K562 (cell line): ENCODE results near the gene SCAMP3. TPM values are rescaled to one million over a fixed set of nuclear protein-coding genes. Genes with fewer than 3 reads are reported as not detected.
"Not testable (repeated sequence)": the region's sequence is repeated elsewhere in the genome, so short reads cannot be mapped to it uniquely, and the experiment has no call there.

Source experiments
- ATAC-seq: fragments of 200-7000 bp; cut with Tn5 transposase; 3 replicates; pipeline ENCODE4 v1.9.1; 2020; ENCODE audit warnings: moderate library complexity
- BruUV-seq: library from RNA; stranded (reverse); fragments of 400-500 nt; replicated peaks from 2 replicates; lab custom pipeline; 2021; lab: Mats Ljungman, UMichigan
- CTCF ChIA-PET: fragments of 300-600 bp; formaldehyde crosslinking; extraction: SDS; loops from one replicate; lab custom pipeline; 2021; ENCODE audit warnings: low intra/inter-chr PET ratio; lab: Yijun Ruan, JAX
- POLR2A ChIA-PET: fragments of 300-600, 350-650 bp; sonication (Branson Sonifier 250); formaldehyde crosslinking; extraction: SDS; loops from one replicate; lab custom pipeline; 2021; ENCODE audit warnings: antibody characterized with exemption, inconsistent platforms; lab: Yijun Ruan, JAX
- DNase-seq, 4 experiments: peaks; one replicate each; pipeline versions ENCODE4 v3.0.0 to v3.0.0-alpha.2; 2011 to 2018; ENCODE audit warnings: low spot score in 3 of 4, mixed read lengths in 3 of 4; ENCODE audit errors: extremely low read depth in 1 of 4
- FAIRE-seq: peaks from 2 replicates; lab custom pipeline; 2011; peaks lifted over from hg19 to GRCh38; lab: Jason Lieb, UNC
- H2AFZ ChIP-seq: 2 replicates; pipeline ENCODE4 v1.6.0; 2011; ENCODE audit warnings: low read depth, low read length, control low read depth, inconsistent platforms
- H3K27ac ChIP-seq: fragments of 200-600 bp; 3 replicates; pipeline ENCODE4 v1.8.0; 2011; ENCODE audit warnings: low read depth, mild to moderate bottlenecking, control low read depth, inconsistent platforms, low read length, moderate library complexity, mixed read lengths; ENCODE audit errors: extremely low read depth
- H3K27me3 ChIP-seq, 2 experiments: fragments of 300-600 bp in 1 of 2; 2 replicates in 1 of 2; 3 replicates in 1 of 2; pipeline versions ENCODE4 v1.6.0 to v1.8.0; 2011; ENCODE audit warnings: inconsistent platforms in 2 of 2, low read length in 2 of 2, mild to moderate bottlenecking in 1 of 2, mixed read lengths in 1 of 2, moderate library complexity in 1 of 2; ENCODE audit not compliant: control insufficient read depth in 2 of 2, insufficient read depth in 2 of 2
- H3K36me3 ChIP-seq: fragments of 300-600 bp; 3 replicates; pipeline ENCODE4 v1.8.0; 2011; ENCODE audit warnings: mild to moderate bottlenecking, low read length, inconsistent platforms; ENCODE audit not compliant: control insufficient read depth, insufficient read depth
- H3K4me1 ChIP-seq, 2 experiments: fragments of 200-600 bp in 1 of 2; replicated peaks in 1 of 2; 2 replicates in 1 of 2; 3 replicates in 1 of 2; pipeline versions ENCODE4 v1.5.1 to v1.8.0; 2011; ENCODE audit warnings: inconsistent platforms in 2 of 2, low read length in 2 of 2, mild to moderate bottlenecking in 1 of 2, mixed read lengths in 1 of 2, moderate library complexity in 1 of 2; ENCODE audit not compliant: control insufficient read depth in 2 of 2, insufficient read depth in 2 of 2
- H3K4me2 ChIP-seq: 2 replicates; pipeline ENCODE4 v1.6.1; 2011; ENCODE audit warnings: low read length, control low read depth, inconsistent platforms, mixed read lengths; ENCODE audit not compliant: insufficient read depth
- H3K4me3 ChIP-seq: fragments of 200-600 bp; sonication (generic), shearing (Covaris generic); 2 replicates; pipeline ENCODE4 v1.5.1; 2016; ENCODE audit warnings: control low read depth, inconsistent platforms
- H3K79me2 ChIP-seq: fragments of 200-600 bp; 3 replicates; pipeline ENCODE4 v1.8.0; 2011; ENCODE audit warnings: low read length, inconsistent platforms; ENCODE audit not compliant: control insufficient read depth, insufficient read depth
- H3K9ac ChIP-seq, 2 experiments: 2 replicates each; pipeline versions ENCODE4 v1.6.0 to v1.6.1; 2011; ENCODE audit warnings: low read depth in 2 of 2, low read length in 2 of 2, control low read depth in 1 of 2, inconsistent platforms in 1 of 2, mild to moderate bottlenecking in 1 of 2, mixed read lengths in 1 of 2; ENCODE audit not compliant: insufficient read depth in 1 of 2
- H3K9me1 ChIP-seq: one replicate; pipeline ENCODE4 v1.6.0; 2011; ENCODE audit warnings: inconsistent platforms, mild to moderate bottlenecking, low read length, moderate library complexity; ENCODE audit not compliant: control insufficient read depth, insufficient read depth
- H3K9me3 ChIP-seq: replicated peaks from 2 replicates; pipeline ENCODE4 v1.5.1; 2011; ENCODE audit warnings: low read depth, low read length, inconsistent platforms; ENCODE audit not compliant: control insufficient read depth, insufficient read depth
- H4K20me1 ChIP-seq: replicated peaks from 2 replicates; pipeline ENCODE4 v1.6.1; 2011; ENCODE audit warnings: low read length, inconsistent platforms, mixed read lengths; ENCODE audit not compliant: control insufficient read depth, insufficient read depth
- HCFC1 ChIP-seq: IDR thresholded peaks from 2 replicates; pipeline ENCODE4 v1.6.1; 2012; ENCODE audit warnings: low read depth, low read length, improper control_type of control experiment
- WGBS: fragments of 100-300 bp; shearing (Covaris generic); methylation state at CpG from one replicate; pipeline ENCODE4 v1.1.6; 2016; ENCODE audit warnings: low coverage, mixed read lengths; ENCODE audit not compliant: insufficient coverage; ENCODE audit errors: missing lambda C conversion rate; 5-methylcytosine and 5-hydroxymethylcytosine counted together
- in situ Hi-C: fragments of 300-500 bp; cut with MboI; formaldehyde crosslinking; loops from 4 replicates; pipeline ENCODE4 v1.15.0; 2018; ENCODE audit warnings: inconsistent platforms, mixed read lengths
- intact Hi-C: fragments of 100-400 bp; cut with micrococcal nuclease; formaldehyde crosslinking; loops from 2 replicates; pipeline ENCODE4 v1.14.2; 2022
- polyA plus RNA-seq, 8 experiments: library from polyadenylated mRNA; depleted of rRNA in 4 of 8; stranded (reverse) in 5 of 8; unstranded in 3 of 8; fragments of >200 nt; fragmentation: Nextera tagmentation in 2 of 8; fragmentation: Illumina TruSeq in 1 of 8; extraction: Ambion mirVana in 2 of 8; extraction: Trizol in 1 of 8; gene quantifications; 2 replicates each; pipeline versions ENCODE4 v1.2.1 to v1.2.3, GENCODE V29; 2011 to 2014; ENCODE audit warnings: inconsistent platforms in 1 of 8, missing spikeins in 1 of 8
- total RNA-seq, 7 experiments: library from RNA; depleted of rRNA in 6 of 7; stranded (reverse); fragments of >200 nt in 6 of 7; fragmentation: Illumina TruSeq in 2 of 7; extraction: Trizol in 2 of 7; gene quantifications; 2 replicates each; pipeline versions ENCODE4 v1.2.1 to v1.2.3, GENCODE V29; 2011 to 2021; ENCODE audit warnings: low replicate concordance in 1 of 7
- TF ChIP-seq, protein P1 (sequence below), 2 experiments: fragments of 450-650 bp in 1 of 2; sonication (generic) in 1 of 2; formaldehyde crosslinking in 1 of 2; IDR thresholded peaks; 2 replicates each; pipeline versions ENCODE4 v1.7.1 to v1.9.0; 2016 to 2022; ENCODE audit warnings: inconsistent platforms in 1 of 2, mild to moderate bottlenecking in 1 of 2, missing genetic modification reagents in 1 of 2

The SCAMP3 gene
- total and polyA plus RNA-seq, 9 of the 15 experiments (the other 6 are each of a cell fraction or from before 2014, with no cell fraction given), result 14.2 to 131 (median 86.1) TPM

GRCh38 chr1:155218854-155219591 lies 43.1 kb downstream of the SCAMP3 start (continued):
- TF ChIP-seq, protein P1, sequence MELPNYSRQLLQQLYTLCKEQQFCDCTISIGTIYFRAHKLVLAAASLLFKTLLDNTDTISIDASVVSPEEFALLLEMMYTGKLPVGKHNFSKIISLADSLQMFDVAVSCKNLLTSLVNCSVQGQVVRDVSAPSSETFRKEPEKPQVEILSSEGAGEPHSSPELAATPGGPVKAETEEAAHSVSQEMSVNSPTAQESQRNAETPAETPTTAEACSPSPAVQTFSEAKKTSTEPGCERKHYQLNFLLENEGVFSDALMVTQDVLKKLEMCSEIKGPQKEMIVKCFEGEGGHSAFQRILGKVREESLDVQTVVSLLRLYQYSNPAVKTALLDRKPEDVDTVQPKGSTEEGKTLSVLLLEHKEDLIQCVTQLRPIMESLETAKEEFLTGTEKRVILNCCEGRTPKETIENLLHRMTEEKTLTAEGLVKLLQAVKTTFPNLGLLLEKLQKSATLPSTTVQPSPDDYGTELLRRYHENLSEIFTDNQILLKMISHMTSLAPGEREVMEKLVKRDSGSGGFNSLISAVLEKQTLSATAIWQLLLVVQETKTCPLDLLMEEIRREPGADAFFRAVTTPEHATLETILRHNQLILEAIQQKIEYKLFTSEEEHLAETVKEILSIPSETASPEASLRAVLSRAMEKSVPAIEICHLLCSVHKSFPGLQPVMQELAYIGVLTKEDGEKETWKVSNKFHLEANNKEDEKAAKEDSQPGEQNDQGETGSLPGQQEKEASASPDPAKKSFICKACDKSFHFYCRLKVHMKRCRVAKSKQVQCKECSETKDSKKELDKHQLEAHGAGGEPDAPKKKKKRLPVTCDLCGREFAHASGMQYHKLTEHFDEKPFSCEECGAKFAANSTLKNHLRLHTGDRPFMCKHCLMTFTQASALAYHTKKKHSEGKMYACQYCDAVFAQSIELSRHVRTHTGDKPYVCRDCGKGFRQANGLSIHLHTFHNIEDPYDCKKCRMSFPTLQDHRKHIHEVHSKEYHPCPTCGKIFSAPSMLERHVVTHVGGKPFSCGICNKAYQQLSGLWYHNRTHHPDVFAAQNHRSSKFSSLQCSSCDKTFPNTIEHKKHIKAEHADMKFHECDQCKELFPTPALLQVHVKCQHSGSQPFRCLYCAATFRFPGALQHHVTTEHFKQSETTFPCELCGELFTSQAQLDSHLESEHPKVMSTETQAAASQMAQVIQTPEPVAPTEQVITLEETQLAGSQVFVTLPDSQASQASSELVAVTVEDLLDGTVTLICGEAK (IDR thresholded peaks at IDR 0.05), result peak; percentile 78
- TF ChIP-seq, protein P1 (CRISPR knock-in tag; IDR thresholded peaks at IDR 0.05), result no peak
- TF ChIP-seq HCFC1, result peak; percentile 91
- TF ChIP-seq, all 486 proteins: peak for 55

DNA sequence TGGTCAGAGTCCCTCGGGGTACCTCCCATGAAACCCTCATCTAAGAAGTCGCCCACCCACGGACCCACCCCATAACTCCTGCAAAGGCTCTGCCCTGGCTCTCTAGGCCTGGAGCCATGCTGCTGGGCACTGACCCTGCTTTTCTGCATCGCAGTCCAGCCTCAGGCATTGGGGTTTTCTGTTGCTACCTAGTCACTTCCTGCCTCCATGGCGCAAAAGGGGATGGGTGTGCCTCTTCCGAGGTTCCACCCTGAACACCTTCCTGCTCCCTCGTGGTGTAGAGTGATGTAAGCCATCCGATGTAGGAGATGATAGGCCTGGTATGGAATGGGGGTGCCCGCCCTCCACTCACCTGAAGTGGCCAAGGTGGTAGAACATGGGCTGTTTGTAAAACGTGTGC lies 47.5 kb downstream of the SCAMP3 start:
- ATAC-seq, H3K9me1 ChIP-seq, H3K27me3 ChIP-seq, H3K27ac ChIP-seq, CTCF ChIA-PET, FAIRE-seq, intact Hi-C loops, POLR2A ChIA-PET, H3K4me2 ChIP-seq, H2AFZ ChIP-seq, in situ Hi-C loops, DNase-seq, H3K9ac ChIP-seq, H3K79me2 ChIP-seq, H4K20me1 ChIP-seq, H3K9me3 ChIP-seq, BruUV-seq, H3K4me3 ChIP-seq: not testable (repeated sequence)
- peaks cover 3 to 10% of the 10 kb centered on the region in 2 experiments; a peak in 3 of 5 replicates for H3K4me1 ChIP-seq
- 68% methylated on average over 6 of the region's 10 CpGs for WGBS
- peaks cover 19% of the 10 kb centered on the region; the same call in 2 of the 3 replicates for H3K36me3 ChIP-seq

GRCh38 chr1:155212051-155212440 lies 50.1 kb downstream of the SCAMP3 start:
- DNase-seq, H3K9me1 ChIP-seq, H3K9ac ChIP-seq, POLR2A ChIA-PET, in situ Hi-C loops, H3K27ac ChIP-seq, FAIRE-seq, H4K20me1 ChIP-seq, BruUV-seq, H3K27me3 ChIP-seq, H3K4me3 ChIP-seq, intact Hi-C loops, H2AFZ ChIP-seq, ATAC-seq, CTCF ChIA-PET, H3K4me2 ChIP-seq, H3K9me3 ChIP-seq: not testable (repeated sequence)
- 78% methylated on average over 5 of the region's 7 CpGs for WGBS
- H3K4me1 ChIP-seq, result peaks cover 16 to 24% of the 10 kb centered on the region in 2 experiments
- peaks cover 18% of the 10 kb centered on the region for H3K79me2 ChIP-seq
- peaks cover 22% of the 10 kb centered on the region; the same call in 2 of the 3 replicates for H3K36me3 ChIP-seq
